NT2/D1 (cell line): ENCODE results near the gene CHMP4B.
A peak's percentile ranks its signal among the peaks of the same experiment; 100 is the strongest.

Source experiments
- DNase-seq: peaks from one replicate; pipeline ENCODE4 v3.0.0-alpha.2; 2011; ENCODE audit warnings: low read depth, low spot score
- H3K27me3 ChIP-seq: 2 replicates; pipeline ENCODE4 v1.6.0; 2011; ENCODE audit warnings: mild to moderate bottlenecking; ENCODE audit not compliant: insufficient read length, insufficient read depth
- H3K36me3 ChIP-seq: 2 replicates; pipeline ENCODE4 v1.6.1; 2011; ENCODE audit warnings: mild to moderate bottlenecking, low read length, mixed read lengths; ENCODE audit not compliant: insufficient read depth, insufficient read length
- H3K4me1 ChIP-seq: 2 replicates; pipeline ENCODE4 v1.5.1; 2011; ENCODE audit not compliant: insufficient read depth, insufficient read length
- H3K4me3 ChIP-seq: 2 replicates; pipeline ENCODE4 v1.5.1; 2011; ENCODE audit warnings: low read depth; ENCODE audit not compliant: insufficient read length
- H3K9ac ChIP-seq: 2 replicates; pipeline ENCODE4 v1.6.0; 2011; ENCODE audit warnings: low read depth; ENCODE audit not compliant: insufficient read length
- H3K9me3 ChIP-seq: 2 replicates; pipeline ENCODE4 v1.5.1; 2011; ENCODE audit warnings: mild to moderate bottlenecking, low read length; ENCODE audit not compliant: insufficient read depth
- SUZ12 ChIP-seq: IDR thresholded peaks from 2 replicates; pipeline ENCODE4 v1.6.1; 2011; ENCODE audit not compliant: insufficient read length, insufficient read depth; ENCODE audit errors: extremely low read depth
- YY1 ChIP-seq: IDR thresholded peaks from 2 replicates; pipeline ENCODE4 v1.6.1; 2011; ENCODE audit not compliant: insufficient read length, insufficient read depth
- ZNF274 ChIP-seq: IDR thresholded peaks from 2 replicates; pipeline ENCODE4 v1.6.1; 2011; ENCODE audit warnings: mild to moderate bottlenecking, low read depth, low read length

The CHMP4B gene

GRCh38 chr20:33812152-33812849, 1.2 kb downstream of the CHMP4B start:
- H3K27me3 ChIP-seq: no peaks in the 10 kb centered on the region
- no peak for DNase-seq
- H3K9ac ChIP-seq: peak overlapping the region; percentile 97
- peaks cover 28% of the 10 kb centered on the region for H3K36me3 ChIP-seq
- no peaks in the 10 kb centered on the region for H3K9me3 ChIP-seq
- H3K4me1 ChIP-seq: no peaks in the 10 kb centered on the region
- peak overlapping the region; percentile 84 for H3K4me3 ChIP-seq
- TF ChIP-seq ZNF274: no peak
- no peak for TF ChIP-seq SUZ12
- TF ChIP-seq YY1: no peak

DNA sequence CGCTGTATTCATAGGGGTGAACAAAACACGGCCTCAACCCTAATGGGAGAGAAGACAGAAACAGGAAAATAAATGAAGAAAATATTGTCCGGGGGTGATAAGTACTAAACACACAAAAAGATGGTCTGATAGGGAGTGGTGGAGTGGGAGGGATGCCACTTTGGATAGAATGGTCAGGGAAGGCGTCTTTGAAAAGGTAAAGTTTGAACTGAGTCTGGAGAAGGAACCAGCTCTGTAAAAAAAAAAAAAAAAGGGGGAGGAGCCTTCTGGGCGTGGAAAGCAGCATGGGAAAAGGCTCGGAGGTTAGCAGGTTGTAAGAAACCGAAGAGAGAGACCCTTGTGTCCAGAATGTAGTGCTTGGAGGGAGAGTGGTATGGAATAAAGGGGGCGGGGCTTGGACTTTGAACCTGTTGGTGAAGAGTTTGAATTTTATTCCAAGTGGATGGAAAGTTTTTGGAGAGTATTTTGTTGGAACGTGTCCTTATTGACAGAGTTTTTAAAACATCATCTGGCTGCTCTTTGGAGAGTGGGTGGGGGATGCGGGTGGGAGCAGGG, 1.8 kb downstream of the CHMP4B start:
- Histone ChIP-seq H3K4me3 (peak overlapping the region; percentile 84), H3K4me1 (no peaks in the 10 kb centered on the region), H3K9ac (peak overlapping the region; percentile 97), H3K27me3 (no peaks in the 10 kb centered on the region), H3K36me3 (peaks cover 28% of the 10 kb centered on the region), H3K9me3 (no peaks in the 10 kb centered on the region)
- TF ChIP-seq SUZ12 (no peak), YY1 (no peak), ZNF274 (no peak)
- no peak for DNase-seq

- no peaks in the 10 kb centered on the region for H3K4me1 ChIP-seq
- H3K4me3 ChIP-seq: no peak overlapping the region
- no peak overlapping the region for H3K9ac ChIP-seq
- no peaks in the 10 kb centered on the region for H3K9me3 ChIP-seq
- TF ChIP-seq ZNF274 (no peak), YY1 (no peak), SUZ12 (no peak)
- DNase-seq: no peak
- no peaks in the 10 kb centered on the region for H3K27me3 ChIP-seq
- H3K36me3 ChIP-seq: peaks cover 31% of the 10 kb centered on the region
These were observed 3.1 kb downstream of the CHMP4B start for GRCh38 chr20:33814238-33814712.

- Histone ChIP-seq H3K4me1 (no peaks in the 10 kb centered on the region), H3K4me3 (no peak overlapping the region), H3K36me3 (peaks cover 35% of the 10 kb centered on the region), H3K9ac (no peak overlapping the region), H3K9me3 (no peaks in the 10 kb centered on the region), H3K27me3 (no peaks in the 10 kb centered on the region)
- no peak for DNase-seq
- TF ChIP-seq ZNF274 (no peak), YY1 (no peak), SUZ12 (no peak)
These were observed 4.5 kb downstream of the CHMP4B start for GRCh38 chr20:33815671-33816070.

DNA sequence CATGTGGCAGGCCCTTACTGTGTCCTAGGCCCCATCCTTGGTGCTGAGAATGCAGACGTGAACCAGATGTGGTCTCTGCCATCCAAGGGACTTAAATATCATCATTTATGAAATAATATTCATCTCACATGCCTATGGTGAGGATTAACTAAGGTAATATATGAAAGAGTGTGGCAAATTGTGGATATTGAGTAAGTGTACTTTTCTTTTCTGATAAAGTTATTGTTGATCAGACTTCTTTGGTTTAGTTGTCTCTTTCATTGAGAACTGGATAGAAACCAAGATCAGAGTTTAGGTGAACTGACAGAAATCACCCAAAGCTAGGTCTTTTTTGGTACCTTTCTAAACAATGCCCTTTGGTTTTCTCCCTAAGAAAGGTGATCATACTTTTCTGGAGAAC, 5.0 kb downstream of the CHMP4B start:
- H3K9me3 ChIP-seq: no peaks in the 10 kb centered on the region
- TF ChIP-seq YY1: no peak
- TF ChIP-seq SUZ12: no peak
- TF ChIP-seq ZNF274: no peak
- H3K9ac ChIP-seq: no peak overlapping the region
- H3K4me1 ChIP-seq: no peaks in the 10 kb centered on the region
- no peak for DNase-seq
- H3K4me3 ChIP-seq: no peak overlapping the region
- H3K36me3 ChIP-seq: peaks cover 35% of the 10 kb centered on the region
- no peaks in the 10 kb centered on the region for H3K27me3 ChIP-seq

- DNase-seq: no peak
- TF ChIP-seq YY1 (no peak), ZNF274 (no peak), SUZ12 (no peak)
- Histone ChIP-seq H3K9me3 (no peaks in the 10 kb centered on the region), H3K4me1 (no peaks in the 10 kb centered on the region), H3K4me3 (no peak overlapping the region), H3K27me3 (no peaks in the 10 kb centered on the region), H3K9ac (no peak overlapping the region), H3K36me3 (peaks cover 35% of the 10 kb centered on the region)
These were observed 6.3 kb downstream of the CHMP4B start for GRCh38 chr20:33817411-33817810.

GRCh38 chr20:33819456-33819855, 8.3 kb downstream of the CHMP4B start:
- Histone ChIP-seq H3K4me1 (peaks cover 2% of the 10 kb centered on the region), H3K4me3 (no peak overlapping the region), H3K36me3 (peaks cover 35% of the 10 kb centered on the region), H3K9ac (no peak overlapping the region), H3K9me3 (no peaks in the 10 kb centered on the region), H3K27me3 (no peaks in the 10 kb centered on the region)
- TF ChIP-seq ZNF274: no peak
- TF ChIP-seq SUZ12: no peak
- no peak for TF ChIP-seq YY1
- DNase-seq: no peak
